G401 (cell line): ENCODE results near the gene SOWAHA. TPM values are rescaled to one million over a fixed set of nuclear protein-coding genes. Genes with fewer than 3 reads are reported as not detected.

Source experiments
- DNase-seq: peaks from one replicate; pipeline ENCODE4 v3.0.0-alpha.2; 2015; ENCODE audit warnings: low spot score
- in situ Hi-C: cut with HindIII; loops from 2 replicates; pipeline ENCODE4 v1.10.0; 2016; ENCODE audit warnings: low sequenced_read_pairs, mixed read lengths
- total RNA-seq: library from RNA; depleted of rRNA; stranded (reverse); fragments of >200 nt; shearing (Covaris generic); gene quantifications from 2 replicates; pipeline ENCODE4 v1.2.3, GENCODE V29; 2014

SOWAHA gene
- total RNA-seq, 1 experiment from 2014 or later: 0.78 TPM

GRCh38 chr5:132776938-132777208 is 36.2 kb upstream of the SOWAHA start:
- no peak for DNase-seq
- in situ Hi-C loops: no loop called here

GRCh38 chr5:132777209-132778069 is 35.7 kb upstream of the SOWAHA start, which contains the start of gene SEPTIN8:
SEPTIN8 (minus strand) TSS chr5:132777239; CDS start chr5:132777137, 102 bp downstream.
- in situ Hi-C loops: no loop called here
- DNase-seq: peak; percentile 60

- no peak for DNase-seq
Observed at GRCh38 chr5:132778129-132778528, 35.0 kb upstream of the SOWAHA start.

GRCh38 chr5:132778856-132779255 is 34.2 kb upstream of the SOWAHA start:
- in situ Hi-C loops: no loop called here

More at GRCh38 chr5:132778129-132778528, 35.0 kb upstream of the SOWAHA start:
- in situ Hi-C loops: no loop called here

GRCh38 chr5:132779961-132780360 is 33.1 kb upstream of the SOWAHA start:
- in situ Hi-C loops: no loop called here
- DNase-seq: no peak

More at GRCh38 chr5:132778856-132779255, 34.2 kb upstream of the SOWAHA start:
- no peak for DNase-seq

- in situ Hi-C loops: no loop called here
- DNase-seq: no peak
Observed at GRCh38 chr5:132780577-132780976, 32.5 kb upstream of the SOWAHA start.

GRCh38 chr5:132781029-132781428 is 32.1 kb upstream of the SOWAHA start:
- in situ Hi-C loops: no loop called here
- no peak for DNase-seq

GRCh38 chr5:132782101-132782500 is 31.0 kb upstream of the SOWAHA start:
- in situ Hi-C loops: no loop called here
- no peak for DNase-seq

GRCh38 chr5:132785365-132785764 is 27.7 kb upstream of the SOWAHA start:
- in situ Hi-C loops: no loop called here

GRCh38 chr5:132785864-132786263 is 27.2 kb upstream of the SOWAHA start:
- in situ Hi-C loops: no loop called here
- DNase-seq: no peak

More at GRCh38 chr5:132785365-132785764, 27.7 kb upstream of the SOWAHA start:
- no peak for DNase-seq

- no peak for DNase-seq
- in situ Hi-C loops: no loop called here
Observed at GRCh38 chr5:132787076-132787475, 26.0 kb upstream of the SOWAHA start.

GRCh38 chr5:132788508-132788907 is 24.6 kb upstream of the SOWAHA start:
- in situ Hi-C loops: no loop called here
- no peak for DNase-seq

- peak; percentile 93 for DNase-seq
- in situ Hi-C loops: no loop called here
Observed at GRCh38 chr5:132788990-132789886, 23.9 kb upstream of the SOWAHA start.

- peak; percentile 87 for DNase-seq
- in situ Hi-C loops: no loop called here
Observed at GRCh38 chr5:132790201-132790865, 22.8 kb upstream of the SOWAHA start.

- no peak for DNase-seq
- in situ Hi-C loops: no loop called here
Observed at GRCh38 chr5:132791026-132791425, 22.1 kb upstream of the SOWAHA start.

- DNase-seq: peak; percentile 89
- in situ Hi-C loops: no loop called here
Observed at GRCh38 chr5:132797651-132798050, 15.5 kb upstream of the SOWAHA start.

- in situ Hi-C loops: no loop called here
Observed at GRCh38 chr5:132799392-132799791, 13.7 kb upstream of the SOWAHA start.

GRCh38 chr5:132800545-132800944 is 12.6 kb upstream of the SOWAHA start:
- DNase-seq: no peak
- in situ Hi-C loops: no loop called here

More at GRCh38 chr5:132799392-132799791, 13.7 kb upstream of the SOWAHA start:
- DNase-seq: no peak

- in situ Hi-C loops: no loop called here
Observed at GRCh38 chr5:132802044-132802684, 10.9 kb upstream of the SOWAHA start.

More at GRCh38 chr5:132802044-132802684, 10.9 kb upstream of the SOWAHA start:
- DNase-seq: no peak
